GM04503 (cell line): ENCODE measurements around the gene NPAS3.

Experiments
- DNase-seq: peaks from one replicate; pipeline ENCODE4 v3.0.0-alpha.2; 2012; ENCODE audit warnings: low read depth

The NPAS3 gene

GRCh38 chr14:33184587-33184986 lies 245.9 kb downstream of the NPAS3 start:
- no peak for DNase-seq

- DNase-seq, result no peak
Observed at GRCh38 chr14:33186656-33187055, 248.0 kb downstream of the NPAS3 start.

GRCh38 chr14:33188880-33189279 lies 250.2 kb downstream of the NPAS3 start:
- no peak for DNase-seq

DNA sequence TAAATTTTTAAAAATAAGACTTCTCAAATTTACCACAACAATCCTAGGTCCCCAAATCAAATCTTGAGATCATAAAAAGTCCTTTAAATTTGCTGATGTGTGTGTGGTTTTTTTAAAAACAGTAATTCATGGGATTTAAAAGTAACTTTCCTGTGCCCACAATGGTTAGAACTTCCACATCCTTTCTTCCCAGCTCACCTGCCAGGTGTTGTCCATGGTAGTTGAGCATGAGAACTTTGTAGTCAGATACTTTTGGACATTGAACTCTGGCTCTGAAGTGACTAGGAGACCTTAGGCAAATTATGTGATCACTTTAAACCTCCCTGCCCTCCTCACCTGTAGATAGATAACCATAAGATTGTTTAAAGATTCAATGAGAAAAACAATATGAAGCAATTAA lies 253.2 kb downstream of the NPAS3 start:
- DNase-seq, result no peak

- no peak for DNase-seq
Observed at GRCh38 chr14:33194551-33194950, 255.9 kb downstream of the NPAS3 start.

DNA sequence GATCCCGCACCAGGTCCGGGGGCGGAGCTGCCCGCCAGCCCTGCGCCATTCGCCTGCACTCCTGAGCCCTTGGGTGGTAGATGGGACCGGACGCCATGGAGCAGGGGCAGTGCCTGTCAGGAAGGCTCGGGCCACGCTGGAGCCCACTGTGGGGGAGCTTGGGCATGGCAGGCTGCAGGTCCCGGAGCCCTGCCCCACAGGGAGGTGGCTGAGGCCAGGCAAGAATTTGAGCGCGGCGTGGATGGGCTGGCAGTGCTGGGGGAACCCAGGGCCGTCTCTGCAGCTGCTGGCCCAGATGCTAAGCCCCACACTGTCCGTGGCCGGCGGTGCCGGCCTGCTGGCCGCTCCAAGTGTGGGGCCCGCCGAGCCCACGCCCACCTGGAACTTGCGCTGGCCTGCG lies 260.0 kb downstream of the NPAS3 start:
- no peak for DNase-seq

GRCh38 chr14:33201116-33201515 lies 262.4 kb downstream of the NPAS3 start:
- no peak for DNase-seq

- DNase-seq, result no peak
Observed at GRCh38 chr14:33206981-33207380, 268.3 kb downstream of the NPAS3 start.

DNA sequence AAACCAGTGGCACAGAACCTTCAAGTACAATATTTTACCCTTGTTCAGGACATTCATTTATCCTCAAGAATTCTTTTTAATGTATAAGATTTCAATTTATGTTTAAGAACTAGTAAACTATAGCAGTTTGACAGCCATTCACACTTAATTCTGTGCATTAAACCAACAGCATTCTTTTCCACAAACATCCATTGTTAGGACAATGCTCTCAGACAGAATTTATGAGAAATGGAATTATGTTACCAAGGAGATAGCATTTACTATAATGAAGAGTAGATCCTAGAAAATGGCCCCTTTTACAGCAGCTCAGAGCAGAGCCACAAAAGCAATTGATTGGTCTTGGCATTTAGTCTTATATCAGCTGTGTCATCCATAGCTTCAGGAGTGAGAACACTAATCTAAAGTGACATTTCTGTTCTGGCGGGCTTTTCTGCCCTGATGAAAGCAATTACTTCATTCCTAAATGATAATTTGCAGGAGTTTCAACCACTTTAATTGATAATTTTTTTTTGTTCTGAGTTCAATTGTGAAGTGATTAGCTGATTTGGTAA lies 268.9 kb downstream of the NPAS3 start:
- no peak for DNase-seq

GRCh38 chr14:33210311-33210710 lies 271.6 kb downstream of the NPAS3 start:
- no peak for DNase-seq

DNA sequence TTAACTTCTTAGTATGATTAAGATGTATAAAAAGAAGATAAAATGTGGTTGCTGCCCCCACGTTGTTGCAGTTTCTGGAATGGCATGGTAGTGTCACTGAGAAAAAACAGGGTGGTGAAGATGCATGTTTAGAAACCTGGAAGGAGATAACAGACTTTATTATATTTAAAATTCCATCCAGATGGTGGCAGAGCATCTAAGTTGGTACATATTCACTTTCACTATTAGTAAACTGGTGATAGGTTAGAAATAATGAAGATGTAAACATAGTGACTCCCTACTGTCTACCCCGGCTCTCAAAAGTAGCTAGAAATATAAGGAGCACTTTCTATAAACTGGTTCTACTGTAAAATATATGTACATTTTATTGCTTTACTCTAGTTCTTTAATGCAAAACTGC lies 279.3 kb downstream of the NPAS3 start:
- DNase-seq, result no peak

- DNase-seq, result no peak
Observed at GRCh38 chr14:33219957-33220356, 281.3 kb downstream of the NPAS3 start.

DNA sequence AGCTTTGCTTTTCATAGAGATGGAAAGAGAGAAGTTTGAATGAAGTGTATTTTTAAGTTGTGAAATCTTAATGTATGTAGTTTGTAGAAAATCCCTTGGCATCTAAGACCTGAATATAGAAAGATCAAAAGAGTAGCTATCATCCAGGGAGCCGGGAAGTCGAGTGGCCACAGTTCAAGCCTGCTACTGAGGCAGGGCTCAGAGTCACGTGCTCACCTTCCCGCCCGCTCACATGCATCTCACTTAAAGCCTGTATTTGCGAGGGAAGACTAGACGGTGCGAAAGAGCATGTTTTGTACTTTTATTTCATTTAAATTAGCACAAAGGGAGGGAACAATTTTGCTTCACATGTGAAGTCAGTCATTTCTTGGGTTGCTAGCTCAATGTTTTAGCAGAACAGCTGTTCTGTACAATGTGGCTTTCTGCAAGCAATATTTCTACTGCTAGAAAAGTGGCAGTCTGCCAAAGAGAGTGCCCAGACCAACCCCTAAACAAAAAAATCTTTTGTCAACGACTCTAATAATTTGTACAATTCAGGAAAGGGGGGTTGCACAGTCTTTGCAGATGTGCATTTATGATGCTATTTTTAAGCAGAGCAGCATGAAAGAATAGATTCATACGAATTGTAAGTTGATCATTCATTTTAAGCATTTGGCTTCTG lies 290.7 kb downstream of the NPAS3 start:
- DNase-seq, result no peak

DNA sequence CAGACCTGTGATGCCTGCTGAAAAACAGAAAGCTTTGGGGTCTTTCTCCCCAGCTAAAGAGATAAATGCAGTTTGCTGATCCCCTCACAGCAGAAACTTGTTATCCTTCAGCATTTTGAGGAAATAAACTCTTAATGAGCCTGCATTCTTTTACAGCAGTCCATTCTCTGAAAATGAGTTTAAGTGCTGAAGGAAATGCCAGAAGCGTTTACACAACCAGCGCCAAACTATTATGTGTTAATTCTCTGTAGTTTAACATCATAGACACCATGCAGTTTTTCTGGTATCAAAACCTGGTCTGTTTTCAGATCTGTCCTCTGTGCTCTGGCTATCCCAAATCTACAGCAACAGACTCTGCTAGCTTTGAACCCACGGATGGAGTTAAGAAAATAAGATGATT lies 291.3 kb downstream of the NPAS3 start:
- DNase-seq, result no peak

GRCh38 chr14:33232031-33232430 lies 293.4 kb downstream of the NPAS3 start:
- DNase-seq, result no peak

DNA sequence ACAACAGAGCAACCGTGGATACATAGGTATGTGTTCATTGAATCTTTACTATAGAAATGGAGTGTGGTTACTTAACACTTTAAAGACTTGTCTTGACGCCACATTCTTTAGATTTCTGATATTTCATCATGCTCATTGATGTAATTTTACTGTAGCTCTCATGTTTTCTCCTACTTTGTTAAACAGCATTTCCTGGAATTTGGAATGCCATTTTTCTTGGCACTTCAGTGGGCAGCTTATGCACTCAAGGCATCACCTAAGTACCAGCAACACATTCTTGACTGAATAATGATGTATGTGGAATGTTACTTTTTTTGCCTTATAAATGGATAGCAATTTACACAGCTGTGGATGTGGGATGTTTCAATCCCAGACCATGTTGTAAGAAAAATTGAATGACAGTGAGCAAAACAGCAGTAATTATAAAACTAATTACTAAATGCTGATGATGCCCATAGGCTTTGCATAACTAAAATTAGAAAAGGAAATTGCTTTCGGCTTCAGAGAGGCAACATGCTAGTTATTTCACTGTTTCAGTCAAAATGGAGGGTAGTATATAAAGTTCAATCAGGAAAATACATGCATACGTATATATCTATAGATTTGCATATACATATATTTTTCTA lies 298.5 kb downstream of the NPAS3 start:
- no peak for DNase-seq

- DNase-seq, result no peak
Observed at GRCh38 chr14:33239465-33239864, 300.8 kb downstream of the NPAS3 start.

GRCh38 chr14:33240466-33240865 lies 301.8 kb downstream of the NPAS3 start:
- DNase-seq, result no peak

GRCh38 chr14:33241331-33241730 lies 302.7 kb downstream of the NPAS3 start:
- DNase-seq, result no peak

GRCh38 chr14:33249233-33249820 lies 310.6 kb downstream of the NPAS3 start:
- DNase-seq, result no peak

GRCh38 chr14:33250963-33251362 lies 312.3 kb downstream of the NPAS3 start:
- DNase-seq, result no peak

- DNase-seq, result no peak
Observed at GRCh38 chr14:33254342-33254741, 315.7 kb downstream of the NPAS3 start.

DNA sequence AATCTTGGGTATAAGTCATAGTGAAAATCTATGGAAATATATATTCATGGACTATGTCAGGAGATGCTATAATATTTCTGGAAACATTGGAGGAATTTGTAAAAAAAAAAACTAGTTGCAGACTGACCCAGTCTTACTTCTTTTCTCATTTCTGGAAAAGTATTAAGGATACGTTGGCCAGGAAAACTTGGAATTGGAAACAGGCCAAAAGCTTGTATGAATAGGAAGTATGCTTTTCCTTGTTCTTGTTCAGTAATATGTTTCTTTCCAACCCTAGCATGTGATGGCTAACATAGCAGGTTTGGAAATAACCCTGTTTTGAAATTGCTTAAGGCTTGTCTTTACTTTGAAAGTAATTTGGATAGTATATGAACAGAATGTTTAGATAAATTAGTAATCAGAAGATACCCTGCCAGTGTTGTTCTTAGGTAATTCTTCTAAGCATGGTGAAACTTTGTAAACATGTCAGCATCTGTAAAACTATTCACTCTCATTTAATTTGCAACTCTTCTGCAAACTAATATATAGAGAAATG lies 316.2 kb downstream of the NPAS3 start:
- no peak for DNase-seq
